Calu3 (cell line): ENCODE measurements around the gene SPRR1A. TPM values are rescaled to one million over a fixed set of nuclear protein-coding genes. Genes with fewer than 3 reads are reported as not detected.

Experiments used
- BruUV-seq: library from RNA; stranded (reverse); fragments of 400-500 nt; replicated peaks from 2 replicates; lab custom pipeline; 2021; lab: Mats Ljungman, UMichigan
- CTCF ChIA-PET: fragments of 300-600 bp; sonication (Branson Sonifier 250); formaldehyde crosslinking; loops from one replicate; lab custom pipeline; 2022; ENCODE audit warnings: antibody characterized with exemption; lab: Charles Lee
- DNase-seq: peaks from one replicate; pipeline ENCODE4 v3.0.0; 2022
- H3K27ac Mint-ChIP-seq: one replicate; pipeline ENCODE4 v1.8.0; 2022; ENCODE audit warnings: mixed read lengths; ENCODE audit not compliant: unreplicated experiment
- H3K27me3 Mint-ChIP-seq: one replicate; pipeline ENCODE4 v1.8.0; 2022; ENCODE audit warnings: mixed read lengths; ENCODE audit not compliant: unreplicated experiment
- H3K36me3 Mint-ChIP-seq: one replicate; pipeline ENCODE4 v1.8.0; 2022; ENCODE audit warnings: mild to moderate bottlenecking, moderate library complexity, mixed read lengths; ENCODE audit not compliant: insufficient read depth, unreplicated experiment
- H3K4me1 Mint-ChIP-seq: one replicate; pipeline ENCODE4 v1.8.0; 2022; ENCODE audit warnings: mild to moderate bottlenecking, low read depth, mixed read lengths; ENCODE audit not compliant: unreplicated experiment
- H3K4me3 Mint-ChIP-seq: one replicate; pipeline ENCODE4 v1.8.0; 2022; ENCODE audit warnings: mild to moderate bottlenecking, low read depth, moderate library complexity, mixed read lengths; ENCODE audit not compliant: unreplicated experiment
- H3K9me3 Mint-ChIP-seq: one replicate; pipeline ENCODE4 v1.8.0; 2022; ENCODE audit warnings: low read depth, mixed read lengths; ENCODE audit not compliant: unreplicated experiment
- CTCF ChIP-seq: fragments of 200-600 bp; IDR thresholded peaks from one replicate; pipeline ENCODE4 v1.8.0; 2022; ENCODE audit warnings: antibody characterized with exemption; ENCODE audit not compliant: unreplicated experiment
- intact Hi-C: fragments of 100-400 bp; cut with micrococcal nuclease; formaldehyde crosslinking; loops from one replicate; pipeline ENCODE4 v1.10.0; 2022; ENCODE audit not compliant: unreplicated experiment
- total RNA-seq: library from RNA; stranded (reverse); gene quantifications from 2 replicates; pipeline ENCODE4 v1.2.3, GENCODE V29; 2022

The SPRR1A gene
- total RNA-seq, 1 experiment from 2014 or later: not detected

GRCh38 chr1:152997901-152998300 is 14.0 kb downstream of the SPRR1A start:
- CTCF ChIA-PET: interaction anchor here (2.7 kb wide), 1 partner anchor 35 kb away, joined by 14 read pairs; no protein-coding TSS in a partner anchor
- Mint-ChIP-seq H3K4me1 (peaks cover 61% of the 10 kb centered on the region), H3K27ac (peak overlapping the region; percentile 52), H3K4me3 (no peak overlapping the region), H3K27me3 (no peaks in the 10 kb centered on the region), H3K9me3 (peaks cover 5% of the 10 kb centered on the region), H3K36me3 (peaks cover 11% of the 10 kb centered on the region)
- TF ChIP-seq CTCF: no peak
- no peak for DNase-seq
- BruUV-seq: no TSS peak
- intact Hi-C loops: loop anchor here (5.0 kb wide), 1 partner anchor 34 kb away; the partner anchor contains the start of gene SPRR1B

GRCh38 chr1:152998476-152998875 is 14.6 kb downstream of the SPRR1A start:
- Mint-ChIP-seq H3K4me3 (no peak overlapping the region), H3K9me3 (peaks cover 5% of the 10 kb centered on the region), H3K27ac (no peak overlapping the region), H3K36me3 (peaks cover 11% of the 10 kb centered on the region), H3K4me1 (peaks cover 63% of the 10 kb centered on the region), H3K27me3 (no peaks in the 10 kb centered on the region)
- TF ChIP-seq CTCF: no peak
- no TSS peak for BruUV-seq
- DNase-seq: no peak
- CTCF ChIA-PET: interaction anchor here (2.7 kb wide), 1 partner anchor 34 kb away, joined by 14 read pairs; no protein-coding TSS in a partner anchor
- intact Hi-C loops: loop anchor here (5.0 kb wide), 1 partner anchor 34 kb away; the partner anchor contains the start of gene SPRR1B

- intact Hi-C loops: loop anchor here (5.0 kb wide), 1 partner anchor 32 kb away; the partner anchor contains the start of gene SPRR1B
- Mint-ChIP-seq H3K27ac (peak overlapping the region; percentile 90), H3K9me3 (peaks cover 5% of the 10 kb centered on the region), H3K27me3 (no peaks in the 10 kb centered on the region), H3K4me3 (peak overlapping the region; percentile 32), H3K36me3 (peaks cover 11% of the 10 kb centered on the region), H3K4me1 (peaks cover 72% of the 10 kb centered on the region)
- TF ChIP-seq CTCF: no peak
- no peak for DNase-seq
- BruUV-seq: no TSS peak
- CTCF ChIA-PET: interaction anchor here (1.2 to 2.7 kb wide), 5 partner anchors 9 to 193 kb away, joined by 3 to 14 read pairs (median 5); no protein-coding TSS in a partner anchor
Measured at GRCh38 chr1:152999818-153000217, 15.9 kb downstream of the SPRR1A start.

GRCh38 chr1:153000294-153000693 is 16.4 kb downstream of the SPRR1A start:
- BruUV-seq: no TSS peak
- CTCF ChIA-PET: interaction anchor here (0.6 to 2.7 kb wide), 6 partner anchors 9 to 358 kb away, joined by 3 to 19 read pairs (median 5); no protein-coding TSS in a partner anchor
- Mint-ChIP-seq H3K9me3 (peaks cover 5% of the 10 kb centered on the region), H3K4me3 (no peak overlapping the region), H3K27me3 (no peaks in the 10 kb centered on the region), H3K36me3 (peaks cover 11% of the 10 kb centered on the region), H3K27ac (peak overlapping the region; percentile 90), H3K4me1 (peaks cover 72% of the 10 kb centered on the region)
- TF ChIP-seq CTCF: no peak
- intact Hi-C loops: no loop called here
- DNase-seq: no peak
